OCI-LY7 (cell line): Measurements from ENCODE around the gene NWD2. TPM values are rescaled to one million over a fixed set of nuclear protein-coding genes. Genes with fewer than 3 reads are reported as not detected.

Experiments
- BruUV-seq: library from RNA; stranded (reverse); fragments of 400-500 nt; replicated peaks from 2 replicates; lab custom pipeline; 2021; lab: Mats Ljungman, UMichigan
- CTCF ChIA-PET: fragments of 300-600 bp; sonication (Branson Sonifier 250); formaldehyde crosslinking; loops from one replicate; lab custom pipeline; 2022; ENCODE audit warnings: antibody characterized with exemption; ENCODE audit not compliant: unreplicated experiment; lab: Charles Lee
- POLR2A ChIA-PET: fragments of 300-600 bp; sonication (Branson Sonifier 250); formaldehyde crosslinking; loops from one replicate; lab custom pipeline; 2022; ENCODE audit warnings: antibody characterized with exemption; lab: Charles Lee
- DNase-seq: peaks from one replicate; pipeline ENCODE4 v3.0.0-alpha.2; 2015; ENCODE audit warnings: low spot score
- H2AFZ ChIP-seq: fragments of 200-600 bp; sonication (generic), shearing (Covaris generic); 2 replicates; pipeline ENCODE4 v1.6.1; 2014; ENCODE audit warnings: mild to moderate bottlenecking, antibody characterized with exemption, low read length, moderate library complexity
- H3K27ac ChIP-seq: fragments of 200-600 bp; sonication (generic); 2 replicates; pipeline ENCODE4 v1.5.1; 2014; ENCODE audit warnings: mixed run types, low read depth, mild to moderate bottlenecking, moderate library complexity, low read length, inconsistent platforms; ENCODE audit not compliant: poor library complexity, severe bottlenecking
- H3K36me3 ChIP-seq: fragments of 200-600 bp; sonication (generic); 2 replicates; pipeline ENCODE4 v1.6.1; 2014; ENCODE audit warnings: mild to moderate bottlenecking, antibody characterized with exemption, low read length, moderate library complexity, mixed read lengths; ENCODE audit not compliant: insufficient read depth
- H3K4me1 ChIP-seq: fragments of 200-600 bp; sonication (generic); 2 replicates; pipeline ENCODE4 v1.5.1; 2014; ENCODE audit warnings: mild to moderate bottlenecking, low read length; ENCODE audit not compliant: insufficient read depth, poor library complexity, severe bottlenecking
- H3K4me2 ChIP-seq: fragments of 200-600 bp; sonication (generic); 2 replicates; pipeline ENCODE4 v1.6.1; 2014; ENCODE audit warnings: mild to moderate bottlenecking, low read length
- H3K4me3 ChIP-seq: fragments of 200-600 bp; sonication (generic); 2 replicates; pipeline ENCODE4 v1.5.1; 2014; ENCODE audit warnings: mild to moderate bottlenecking, low read depth, low read length; ENCODE audit not compliant: poor library complexity, severe bottlenecking
- H3K79me2 ChIP-seq: fragments of 200-600 bp; sonication (generic); 2 replicates; pipeline ENCODE4 v1.6.1; 2016; ENCODE audit warnings: low read depth, mild to moderate bottlenecking, low read length, moderate library complexity, mixed read lengths; ENCODE audit not compliant: insufficient read depth
- H3K9me2 ChIP-seq: fragments of 200-600 bp; sonication (generic); 2 replicates; pipeline ENCODE4 v1.6.1; 2016; ENCODE audit warnings: mild to moderate bottlenecking, low read length, mixed read lengths; ENCODE audit not compliant: insufficient read depth
- H3K9me3 ChIP-seq: fragments of 200-600 bp; sonication (generic); 2 replicates; pipeline ENCODE4 v1.6.1; 2014; ENCODE audit warnings: mild to moderate bottlenecking, mixed run types, low read length, mixed read lengths
- H4K20me1 ChIP-seq: fragments of 200-600 bp; sonication (generic); 2 replicates; pipeline ENCODE4 v1.6.1; 2014; ENCODE audit warnings: mild to moderate bottlenecking, antibody characterized with exemption, low read length, moderate library complexity, mixed read lengths; ENCODE audit not compliant: insufficient read depth
- CTCF ChIP-seq: fragments of 200-600 bp; sonication (generic); conservative IDR thresholded peaks from 2 replicates; pipeline ENCODE4 v1.5.1; 2014; ENCODE audit warnings: mild to moderate bottlenecking, antibody characterized with exemption, low read length, moderate library complexity, mixed read lengths
- EZH2phosphoT487 ChIP-seq: fragments of 200-600 bp; sonication (generic); IDR thresholded peaks from 2 replicates; pipeline ENCODE4 v1.6.1; 2018; ENCODE audit warnings: low read depth, borderline replicate concordance, mild to moderate bottlenecking, mixed run types, antibody characterized with exemption, low read length, moderate library complexity, mixed read lengths
- intact Hi-C: fragments of 100-400 bp; cut with micrococcal nuclease; formaldehyde crosslinking; loops from one replicate; pipeline ENCODE4 v1.10.0; 2022; ENCODE audit not compliant: unreplicated experiment
- total RNA-seq, 2 experiments: library from RNA; depleted of rRNA in 1 of 2; stranded (reverse); fragments of >200 nt in 1 of 2; shearing (Covaris generic) in 1 of 2; gene quantifications; 2 replicates each; pipeline ENCODE4 v1.2.3, GENCODE V29; 2014 to 2022

NWD2 gene
- total RNA-seq, 2 experiments from 2014 or later: not detected

- no peaks in the 10 kb centered on the region for H3K4me1 ChIP-seq
- no peaks in the 10 kb centered on the region for H3K36me3 ChIP-seq
- no peaks in the 10 kb centered on the region for H3K9me2 ChIP-seq
- H4K20me1 ChIP-seq: no peaks in the 10 kb centered on the region
- ChIA-PET POLR2A (no interaction called here), CTCF (no interaction called here)
- H3K27ac ChIP-seq: no peak overlapping the region
- intact Hi-C loops: no loop called here
- no peak overlapping the region for H2AFZ ChIP-seq
- no peak overlapping the region for H3K4me3 ChIP-seq
- H3K9me3 ChIP-seq: no peaks in the 10 kb centered on the region
- BruUV-seq: no TSS peak
- TF ChIP-seq CTCF (no peak), EZH2phosphoT487 (no peak)
- no peak overlapping the region for H3K4me2 ChIP-seq
- no peaks in the 10 kb centered on the region for H3K79me2 ChIP-seq
- DNase-seq: no peak
Measured at GRCh38 chr4:37305984-37306383, 61.4 kb downstream of the NWD2 start.

GRCh38 chr4:37317104-37317643 lies 72.6 kb downstream of the NWD2 start:
- H3K4me3 ChIP-seq: no peak overlapping the region
- H4K20me1 ChIP-seq: no peaks in the 10 kb centered on the region
- H3K4me1 ChIP-seq: no peaks in the 10 kb centered on the region
- no peaks in the 10 kb centered on the region for H3K36me3 ChIP-seq
- TF ChIP-seq CTCF: no peak
- TF ChIP-seq EZH2phosphoT487: no peak
- H3K27ac ChIP-seq: no peak overlapping the region
- H3K9me3 ChIP-seq: no peaks in the 10 kb centered on the region
- H3K79me2 ChIP-seq: no peaks in the 10 kb centered on the region
- H3K9me2 ChIP-seq: no peaks in the 10 kb centered on the region
- H2AFZ ChIP-seq: no peak overlapping the region
- no peak overlapping the region for H3K4me2 ChIP-seq
- CTCF ChIA-PET: no interaction called here
- no peak for DNase-seq
- no TSS peak for BruUV-seq
- POLR2A ChIA-PET: interaction anchor here (0.6 kb wide), 1 partner anchor 1306 kb away, joined by 7 read pairs; no protein-coding TSS in a partner anchor
- intact Hi-C loops: no loop called here

DNA sequence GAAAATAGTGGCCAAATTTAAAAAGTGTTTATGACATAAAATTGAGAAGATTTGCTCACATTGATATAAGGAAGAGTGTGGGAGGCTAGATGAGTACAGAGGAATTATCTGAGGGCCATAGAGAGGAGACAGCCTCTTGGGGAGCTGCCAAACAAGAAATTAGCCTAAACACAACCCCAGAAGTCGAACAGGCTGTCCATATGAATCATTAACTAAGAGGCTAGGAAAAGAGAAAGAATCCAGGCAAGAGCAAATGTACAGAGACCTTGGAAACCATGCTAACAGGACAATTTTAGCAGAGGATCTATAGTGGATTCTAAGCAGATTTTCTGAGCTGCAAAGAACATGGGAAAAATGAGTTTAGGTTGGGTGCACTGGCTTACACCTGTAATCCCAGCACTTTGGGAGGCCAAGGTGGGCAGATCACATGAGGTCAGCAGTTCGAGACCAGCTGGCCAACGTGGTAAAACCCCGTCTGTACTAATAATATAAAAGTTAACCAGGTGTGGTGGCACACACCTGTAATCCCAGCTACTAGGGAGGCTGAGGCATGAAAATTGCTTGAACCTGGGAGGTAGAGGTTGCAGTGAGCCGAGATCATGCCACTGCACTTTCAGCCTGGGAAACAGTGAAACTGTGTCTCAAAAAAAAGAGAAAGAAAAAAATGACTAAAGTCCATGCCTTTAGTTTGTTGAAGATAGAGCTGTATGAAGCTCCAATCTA lies 76.1 kb downstream of the NWD2 start:
- H3K9me2 ChIP-seq: no peaks in the 10 kb centered on the region
- intact Hi-C loops: no loop called here
- no peak overlapping the region for H3K4me3 ChIP-seq
- CTCF ChIA-PET: no interaction called here
- H4K20me1 ChIP-seq: no peaks in the 10 kb centered on the region
- no peak for DNase-seq
- TF ChIP-seq EZH2phosphoT487 (no peak), CTCF (no peak)
- H3K36me3 ChIP-seq: no peaks in the 10 kb centered on the region
- POLR2A ChIA-PET: interaction anchor here (0.6 kb wide), 2 partner anchors 124 to 914 kb away, joined by 3 to 5 read pairs; no protein-coding TSS in a partner anchor
- no TSS peak for BruUV-seq
- no peak overlapping the region for H2AFZ ChIP-seq
- no peaks in the 10 kb centered on the region for H3K4me1 ChIP-seq
- no peaks in the 10 kb centered on the region for H3K9me3 ChIP-seq
- no peak overlapping the region for H3K27ac ChIP-seq
- H3K4me2 ChIP-seq: no peak overlapping the region
- H3K79me2 ChIP-seq: no peaks in the 10 kb centered on the region
